OCI-LY1 (cell line): ENCODE results near the gene HSFX3.
A peak's percentile ranks its signal among the peaks of the same experiment; 100 is the strongest.
"Not testable (repeated sequence)": the region's sequence is repeated elsewhere in the genome, so short reads cannot be mapped to it uniquely, and the experiment has no call there.

Experiments
- H2AFZ ChIP-seq: fragments of 200-600 bp; sonication (generic), shearing (Covaris generic); 2 replicates; pipeline ENCODE4 v1.6.0; 2014; ENCODE audit warnings: antibody characterized with exemption, mild to moderate bottlenecking, low read length
- H3F3A ChIP-seq: fragments of 200-600 bp; sonication (generic), shearing (Covaris generic); 2 replicates; pipeline ENCODE4 v1.6.0; 2014; ENCODE audit warnings: mild to moderate bottlenecking, antibody characterized with exemption, low read length, moderate library complexity; ENCODE audit not compliant: insufficient read depth
- H3K27ac ChIP-seq: fragments of 200-600 bp; sonication (generic); 2 replicates; pipeline ENCODE4 v1.5.1; 2014; ENCODE audit warnings: low read length, mixed run types, mild to moderate bottlenecking, low read depth; ENCODE audit not compliant: poor library complexity, severe bottlenecking
- H3K27me3 ChIP-seq: fragments of 200-600 bp; sonication (generic); 2 replicates; pipeline ENCODE4 v1.6.0; 2014; ENCODE audit warnings: antibody characterized with exemption, mild to moderate bottlenecking, low read length, moderate library complexity; ENCODE audit not compliant: insufficient read depth
- H3K36me3 ChIP-seq: fragments of 200-600 bp; sonication (generic); 2 replicates; pipeline ENCODE4 v1.6.1; 2014; ENCODE audit warnings: mild to moderate bottlenecking, antibody characterized with exemption, low read length, moderate library complexity, mixed read lengths; ENCODE audit not compliant: insufficient read depth
- H3K4me1 ChIP-seq: fragments of 200-600 bp; sonication (generic); 2 replicates; pipeline ENCODE4 v1.5.1; 2014; ENCODE audit warnings: mild to moderate bottlenecking, low read length, moderate library complexity; ENCODE audit not compliant: insufficient read depth, severe bottlenecking
- H3K4me2 ChIP-seq: fragments of 200-600 bp; sonication (generic), shearing (Covaris generic); 2 replicates; pipeline ENCODE4 v1.6.1; 2014; ENCODE audit warnings: low read length
- H3K4me3 ChIP-seq: fragments of 200-600 bp; sonication (generic); 2 replicates; pipeline ENCODE4 v1.5.1; 2014; ENCODE audit warnings: low read length, low read depth, mild to moderate bottlenecking, mixed read lengths; ENCODE audit not compliant: poor library complexity, severe bottlenecking
- H3K79me2 ChIP-seq: fragments of 200-600 bp; shearing (Covaris generic); 2 replicates; pipeline ENCODE4 v1.6.1; 2016; ENCODE audit warnings: mixed run types, low read length, mixed read lengths; ENCODE audit not compliant: insufficient read depth
- H3K9ac ChIP-seq: fragments of 200-600 bp; sonication (generic), shearing (Covaris generic); 2 replicates; pipeline ENCODE4 v1.6.1; 2014; ENCODE audit warnings: mild to moderate bottlenecking, low read length, mixed read lengths
- H3K9me2 ChIP-seq: fragments of 200-600 bp; sonication (generic), shearing (Covaris generic); 2 replicates; pipeline ENCODE4 v1.6.1; 2014; ENCODE audit warnings: low read depth, mild to moderate bottlenecking, low read length, mixed read lengths
- H3K9me3 ChIP-seq: fragments of 200-600 bp; shearing (Covaris generic); 2 replicates; pipeline ENCODE4 v1.6.1; 2014; ENCODE audit warnings: low read length, mixed read lengths
- H4K20me1 ChIP-seq: fragments of 200-600 bp; sonication (generic), shearing (Covaris generic); 2 replicates; pipeline ENCODE4 v1.6.0; 2016; ENCODE audit warnings: mild to moderate bottlenecking, low read length; ENCODE audit not compliant: insufficient read depth
- CTCF ChIP-seq: fragments of 200-600 bp; sonication (generic), shearing (Covaris generic); IDR thresholded peaks from 2 replicates; pipeline ENCODE4 v1.5.1; 2017; ENCODE audit warnings: mild to moderate bottlenecking, antibody characterized with exemption, low read length, moderate library complexity, mixed read lengths
- EZH2 ChIP-seq: fragments of 200-600 bp; sonication (generic), shearing (Covaris generic); IDR thresholded peaks from 2 replicates; pipeline ENCODE4 v1.8.0; 2017; ENCODE audit warnings: borderline replicate concordance, mixed run types, mild to moderate bottlenecking, antibody characterized with exemption, low read length, moderate library complexity, mixed read lengths

HSFX3 gene

GRCh38 chrX:149504226-149504914 is 45.4 kb downstream of the HSFX3 start:
- Histone ChIP-seq H3K79me2 (no peaks in the 10 kb centered on the region), H3K9ac (peak overlapping the region; percentile 78), H3K27ac (peak overlapping the region; percentile 77), H4K20me1 (no peaks in the 10 kb centered on the region), H3K4me2 (peak overlapping the region; percentile 77), H3K27me3 (no peaks in the 10 kb centered on the region), H3K36me3 (peaks cover 13% of the 10 kb centered on the region; the same call in 1 of the 2 replicates), H3F3A (no peaks in the 10 kb centered on the region), H3K9me3 (no peaks in the 10 kb centered on the region), H3K4me1 (peaks cover 17% of the 10 kb centered on the region), H3K4me3 (peak overlapping the region; percentile 82), H2AFZ (no peak overlapping the region), H3K9me2 (no peaks in the 10 kb centered on the region)
- peak; percentile 72 for TF ChIP-seq CTCF
- TF ChIP-seq EZH2, result no peak

GRCh38 chrX:149503446-149503845 is 46.3 kb downstream of the HSFX3 start:
- Histone ChIP-seq H3K4me1 (peaks cover 17% of the 10 kb centered on the region), H3K4me3 (peak overlapping the region; percentile 82), H3K36me3 (peaks cover 20% of the 10 kb centered on the region; the same call in 1 of the 2 replicates), H3K4me2 (peak overlapping the region; percentile 77; the same call in 1 of the 2 replicates)
- not testable (repeated sequence) for H3K27me3 ChIP-seq, H3K9ac ChIP-seq, H3K79me2 ChIP-seq, H3F3A ChIP-seq, H3K9me2 ChIP-seq, H4K20me1 ChIP-seq, H2AFZ ChIP-seq, H3K27ac ChIP-seq, H3K9me3 ChIP-seq

- H3K9ac ChIP-seq, H3K27me3 ChIP-seq, H3K9me2 ChIP-seq, H3F3A ChIP-seq, H3K4me2 ChIP-seq, H3K79me2 ChIP-seq, H3K9me3 ChIP-seq, H2AFZ ChIP-seq, H3K27ac ChIP-seq, H3K4me3 ChIP-seq, H4K20me1 ChIP-seq: not testable (repeated sequence)
- H3K36me3 ChIP-seq, result peaks cover 26% of the 10 kb centered on the region; the same call in 1 of the 2 replicates
- peaks cover 17% of the 10 kb centered on the region for H3K4me1 ChIP-seq
Observed at GRCh38 chrX:149502923-149503322, 46.8 kb downstream of the HSFX3 start.

GRCh38 chrX:149499766-149500165 is 50.0 kb downstream of the HSFX3 start:
- Histone ChIP-seq H3K27me3 (no peaks in the 10 kb centered on the region), H3K9me3 (no peaks in the 10 kb centered on the region), H3K9ac (no peak overlapping the region), H3K36me3 (peaks cover 56% of the 10 kb centered on the region), H4K20me1 (no peaks in the 10 kb centered on the region), H3K4me3 (no peak overlapping the region), H3K9me2 (no peaks in the 10 kb centered on the region), H3F3A (no peaks in the 10 kb centered on the region), H3K79me2 (no peaks in the 10 kb centered on the region), H3K27ac (no peak overlapping the region), H3K4me2 (no peak overlapping the region), H2AFZ (no peak overlapping the region), H3K4me1 (peaks cover 10% of the 10 kb centered on the region)
- no peak for TF ChIP-seq EZH2
- TF ChIP-seq CTCF, result no peak
